SK-N-MC (cell line): Measurements from ENCODE around the gene UBTD1.
"Not testable (repeated sequence)": the region's sequence is repeated elsewhere in the genome, so short reads cannot be mapped to it uniquely, and the experiment has no call there.

Experiments used
- DNase-seq: peaks from one replicate; pipeline ENCODE4 v3.0.0-alpha.2; 2011; ENCODE audit warnings: low read depth, low spot score
- H3K27ac ChIP-seq: fragments of 200-600 bp; sonication (generic); 2 replicates; pipeline ENCODE4 v1.5.1; 2016; ENCODE audit warnings: mixed run types
- H3K36me3 ChIP-seq: fragments of 200-600 bp; sonication (generic); 2 replicates; pipeline ENCODE4 v1.6.1; 2017; ENCODE audit warnings: antibody characterized with exemption, low read length, mixed read lengths; ENCODE audit not compliant: insufficient read depth
- H3K4me3 ChIP-seq: fragments of 200-600 bp; sonication (generic); 2 replicates; pipeline ENCODE4 v1.5.1; 2016
- H3K9ac ChIP-seq: fragments of 200-600 bp; sonication (generic); 2 replicates; pipeline ENCODE4 v1.8.0; 2017; ENCODE audit warnings: mixed run types, mixed read lengths; ENCODE audit not compliant: insufficient read length
- H3K9me3 ChIP-seq: fragments of 200-600 bp; sonication (generic); 2 replicates; pipeline ENCODE4 v1.6.1; 2017; ENCODE audit warnings: low read depth, mild to moderate bottlenecking, antibody characterized with exemption, low read length, moderate library complexity, mixed read lengths
- EZH2 ChIP-seq: fragments of 200-600 bp; sonication (generic); IDR thresholded peaks from one replicate; pipeline ENCODE4 v1.6.1; 2017; ENCODE audit warnings: antibody characterized with exemption
- FOXP2 ChIP-seq: optimal IDR thresholded peaks from 2 replicates; pipeline ENCODE3; 2011; ENCODE audit warnings: mild to moderate bottlenecking, moderate library complexity; ENCODE audit not compliant: insufficient read depth; ENCODE audit errors: extremely low read length, control extremely low read depth
- POLR2AphosphoS5 ChIP-seq: IDR thresholded peaks from 2 replicates; pipeline ENCODE4 v1.6.1; 2012; ENCODE audit warnings: mild to moderate bottlenecking, low read depth, low read length, borderline replicate concordance

The UBTD1 gene

DNA sequence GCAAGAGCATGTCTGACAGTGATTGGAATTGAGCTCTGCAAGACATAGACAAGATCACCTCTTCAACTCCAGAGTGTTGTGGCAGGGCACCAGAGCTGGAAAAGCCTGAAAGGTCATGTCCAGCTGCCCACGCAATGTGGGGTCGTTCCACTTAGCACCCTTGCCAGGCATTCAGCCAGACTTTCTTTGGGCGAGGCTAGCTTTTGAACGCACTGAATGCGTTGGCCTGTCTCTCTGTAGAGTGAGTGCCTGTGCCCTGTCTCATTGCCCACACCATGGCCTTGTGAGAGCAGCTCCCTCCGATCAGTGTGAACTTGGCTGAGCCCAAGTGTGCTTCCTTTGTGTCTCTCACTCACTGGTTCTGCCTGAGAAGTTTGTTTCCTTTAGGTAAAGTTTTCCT is 23.3 kb downstream of the UBTD1 start:
- Histone ChIP-seq H3K9ac (no peak overlapping the region), H3K9me3 (no peaks in the 10 kb centered on the region), H3K27ac (no peak overlapping the region), H3K4me3 (no peak overlapping the region), H3K36me3 (no peaks in the 10 kb centered on the region)
- no peak for DNase-seq
- TF ChIP-seq EZH2 (no peak), POLR2AphosphoS5 (no peak), FOXP2 (no peak)

DNA sequence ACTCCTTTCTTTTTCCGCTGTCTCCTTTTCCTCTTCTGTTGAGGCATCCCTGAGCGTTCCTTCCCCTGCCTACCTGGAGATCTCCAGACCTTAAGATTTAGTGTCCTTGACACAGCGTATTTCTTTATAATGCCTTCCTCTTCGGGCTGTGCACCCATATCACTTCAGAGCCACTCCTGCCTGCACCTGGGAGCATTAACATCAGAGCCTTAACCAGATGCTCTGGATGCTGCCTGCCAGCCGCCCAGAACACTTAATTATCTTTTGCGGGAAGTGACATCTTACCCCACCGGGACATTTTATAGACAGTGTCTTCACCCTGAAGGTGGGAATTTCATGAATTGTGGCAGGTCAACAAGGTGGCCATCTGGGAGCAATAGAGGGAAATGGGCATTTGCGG is 24.2 kb downstream of the UBTD1 start:
- no peak overlapping the region for H3K27ac ChIP-seq
- H3K9me3 ChIP-seq, result no peaks in the 10 kb centered on the region
- H3K9ac ChIP-seq, result no peak overlapping the region
- H3K4me3 ChIP-seq, result no peak overlapping the region
- TF ChIP-seq EZH2, result no peak
- TF ChIP-seq POLR2AphosphoS5, result no peak
- TF ChIP-seq FOXP2, result no peak
- H3K36me3 ChIP-seq, result no peaks in the 10 kb centered on the region
- DNase-seq, result no peak

DNA sequence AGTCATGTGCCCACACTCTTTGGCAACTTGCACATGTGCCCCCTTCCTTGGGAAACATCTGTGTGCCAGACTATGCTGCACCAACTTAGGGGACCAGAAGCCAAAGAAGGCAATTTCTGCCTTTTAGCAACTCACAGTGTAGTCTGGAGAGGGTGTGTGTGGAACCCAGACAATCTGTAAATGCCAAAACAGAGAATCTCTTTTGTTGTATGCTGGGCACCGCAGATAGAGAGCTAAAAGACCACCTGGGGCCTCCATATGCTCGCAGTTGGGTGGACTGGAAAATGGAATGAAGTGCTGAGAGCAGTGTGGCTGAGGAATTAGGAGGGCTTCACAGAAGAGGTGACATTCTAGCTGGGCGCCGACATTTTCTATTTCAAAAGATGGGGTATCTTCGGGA is 26.4 kb downstream of the UBTD1 start:
- H3K9me3 ChIP-seq, result no peaks in the 10 kb centered on the region
- H3K36me3 ChIP-seq, result no peaks in the 10 kb centered on the region
- H3K27ac ChIP-seq, result no peak overlapping the region
- DNase-seq, result no peak
- TF ChIP-seq EZH2, result no peak
- TF ChIP-seq POLR2AphosphoS5, result no peak
- H3K4me3 ChIP-seq, result no peak overlapping the region
- H3K9ac ChIP-seq, result no peak overlapping the region

DNA sequence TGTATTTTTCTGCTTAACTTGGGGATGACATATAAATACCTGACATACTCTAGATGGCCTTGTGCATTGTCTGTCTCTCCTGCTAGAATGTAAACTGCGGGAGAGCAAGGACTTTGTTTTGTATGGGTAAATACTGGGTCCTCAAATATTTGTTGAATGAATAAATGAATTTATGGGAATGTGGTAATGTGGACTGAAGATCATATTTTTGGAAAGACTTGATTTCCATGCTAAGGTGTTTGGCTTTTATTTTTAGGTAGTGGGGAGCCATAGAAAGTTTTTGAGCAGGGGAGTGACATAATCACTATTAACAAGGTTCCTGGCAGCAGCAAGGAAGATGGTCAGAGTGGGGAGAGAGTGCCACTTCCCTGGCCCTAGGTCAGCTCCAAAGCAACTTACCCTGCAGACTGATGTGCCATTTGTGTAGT is 27.0 kb downstream of the UBTD1 start:
- no peak overlapping the region for H3K4me3 ChIP-seq
- H3K9me3 ChIP-seq, result no peaks in the 10 kb centered on the region
- H3K36me3 ChIP-seq, result no peaks in the 10 kb centered on the region
- TF ChIP-seq EZH2 (no peak), POLR2AphosphoS5 (no peak), FOXP2 (no peak)
- no peak overlapping the region for H3K27ac ChIP-seq
- no peak for DNase-seq
- no peak overlapping the region for H3K9ac ChIP-seq

DNA sequence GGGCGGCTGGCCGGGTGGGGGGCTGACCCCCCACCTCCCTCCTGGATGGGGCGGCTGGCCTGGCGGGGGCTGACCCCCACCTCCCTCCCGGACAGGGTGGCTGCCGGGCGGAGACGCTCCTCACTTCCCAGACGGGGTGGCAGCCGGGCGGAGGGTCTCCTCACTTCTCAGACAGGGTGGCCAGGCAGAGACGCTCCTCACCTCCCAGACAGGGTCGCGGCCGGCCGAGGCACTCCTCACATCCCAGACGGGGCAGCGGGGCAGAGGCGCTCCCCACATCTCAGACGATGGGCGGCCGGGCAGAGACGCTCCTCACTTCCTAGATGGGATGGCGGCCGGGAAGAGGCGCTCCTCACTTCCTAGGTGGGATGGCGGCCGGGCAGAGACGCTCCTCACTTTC is 30.2 kb downstream of the UBTD1 start:
- H3K36me3 ChIP-seq, DNase-seq: not testable (repeated sequence)

DNA sequence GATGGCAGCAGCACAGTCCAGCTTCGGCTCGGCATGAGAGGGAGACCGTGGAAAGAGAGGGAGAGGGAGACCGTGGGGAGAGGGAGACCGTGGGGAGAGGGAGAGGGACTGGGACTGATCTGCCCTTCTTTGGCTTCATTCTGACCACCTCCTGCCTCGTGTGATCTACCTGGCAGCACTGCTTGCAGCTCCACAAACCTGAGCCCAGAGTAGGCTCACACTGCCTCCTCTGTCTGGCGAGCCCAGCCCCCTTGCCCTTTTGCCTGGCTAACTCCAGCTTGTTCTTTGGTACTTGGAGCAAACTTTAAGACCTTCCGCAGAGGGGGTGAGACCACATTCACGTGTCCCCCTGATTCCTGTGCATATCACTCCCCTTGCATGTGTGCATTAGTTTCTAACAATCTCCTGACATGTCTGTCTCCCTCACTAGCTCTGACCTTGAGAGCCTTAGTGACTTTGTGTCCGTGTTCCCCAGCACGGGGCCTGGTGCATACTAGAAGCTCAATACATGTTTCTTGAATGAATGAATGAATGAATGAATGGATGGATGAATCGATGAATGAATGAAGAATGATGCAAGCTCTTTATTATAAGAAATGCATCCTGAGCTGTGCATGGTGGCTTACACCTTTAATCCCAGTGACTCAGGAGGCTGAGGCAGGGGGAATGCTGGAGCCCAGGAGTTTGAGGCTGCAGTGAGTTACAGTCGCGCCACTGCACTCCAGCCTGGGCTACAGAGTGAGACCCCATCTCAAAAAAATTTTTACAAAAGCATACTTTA is 31.2 kb downstream of the UBTD1 start:
- no peak overlapping the region for H3K27ac ChIP-seq
- TF ChIP-seq EZH2 (no peak), POLR2AphosphoS5 (no peak), FOXP2 (no peak)
- no peaks in the 10 kb centered on the region for H3K9me3 ChIP-seq
- no peak overlapping the region for H3K4me3 ChIP-seq
- DNase-seq, result no peak
- no peaks in the 10 kb centered on the region for H3K36me3 ChIP-seq
- H3K9ac ChIP-seq, result no peak overlapping the region

More for the DNA sequence above, 30.2 kb downstream of the UBTD1 start:
- not testable (repeated sequence) for H3K9me3 ChIP-seq, H3K27ac ChIP-seq, H3K4me3 ChIP-seq, H3K9ac ChIP-seq

DNA sequence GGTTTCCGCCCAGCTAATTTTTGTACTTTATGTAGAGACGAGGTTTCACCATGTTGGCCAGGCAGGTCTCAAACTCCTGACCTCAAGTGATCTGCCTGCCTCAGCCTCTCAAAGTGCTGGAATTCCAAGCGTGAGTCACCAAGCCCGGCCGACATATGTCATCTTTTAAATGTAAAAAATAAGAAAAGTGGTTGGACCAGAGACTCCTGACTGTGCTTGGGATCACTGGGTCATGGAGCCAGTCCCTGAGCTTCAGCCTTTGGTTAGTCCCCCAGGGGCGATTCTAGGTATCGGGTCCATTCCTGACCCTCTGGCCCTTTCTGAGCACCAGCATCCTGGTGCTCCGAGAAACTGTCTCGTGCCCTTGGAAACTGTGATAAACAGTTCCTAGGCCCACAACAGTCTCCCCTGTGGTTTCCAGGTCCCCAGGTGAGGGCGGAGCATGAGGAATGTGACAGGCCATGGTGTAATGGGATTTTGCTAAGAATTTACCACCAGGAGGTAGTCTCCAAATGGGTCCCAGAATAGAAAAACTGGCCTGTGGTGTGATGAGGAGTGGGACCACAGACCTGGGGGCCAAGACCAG is 32.8 kb downstream of the UBTD1 start:
- H3K9me3 ChIP-seq, result no peaks in the 10 kb centered on the region
- H3K27ac ChIP-seq, result no peak overlapping the region
- no peak for TF ChIP-seq POLR2AphosphoS5
- no peak for TF ChIP-seq FOXP2
- no peak for TF ChIP-seq EZH2
- no peak overlapping the region for H3K4me3 ChIP-seq
- no peak for DNase-seq
- H3K9ac ChIP-seq, result no peak overlapping the region
- H3K36me3 ChIP-seq, result no peaks in the 10 kb centered on the region

DNA sequence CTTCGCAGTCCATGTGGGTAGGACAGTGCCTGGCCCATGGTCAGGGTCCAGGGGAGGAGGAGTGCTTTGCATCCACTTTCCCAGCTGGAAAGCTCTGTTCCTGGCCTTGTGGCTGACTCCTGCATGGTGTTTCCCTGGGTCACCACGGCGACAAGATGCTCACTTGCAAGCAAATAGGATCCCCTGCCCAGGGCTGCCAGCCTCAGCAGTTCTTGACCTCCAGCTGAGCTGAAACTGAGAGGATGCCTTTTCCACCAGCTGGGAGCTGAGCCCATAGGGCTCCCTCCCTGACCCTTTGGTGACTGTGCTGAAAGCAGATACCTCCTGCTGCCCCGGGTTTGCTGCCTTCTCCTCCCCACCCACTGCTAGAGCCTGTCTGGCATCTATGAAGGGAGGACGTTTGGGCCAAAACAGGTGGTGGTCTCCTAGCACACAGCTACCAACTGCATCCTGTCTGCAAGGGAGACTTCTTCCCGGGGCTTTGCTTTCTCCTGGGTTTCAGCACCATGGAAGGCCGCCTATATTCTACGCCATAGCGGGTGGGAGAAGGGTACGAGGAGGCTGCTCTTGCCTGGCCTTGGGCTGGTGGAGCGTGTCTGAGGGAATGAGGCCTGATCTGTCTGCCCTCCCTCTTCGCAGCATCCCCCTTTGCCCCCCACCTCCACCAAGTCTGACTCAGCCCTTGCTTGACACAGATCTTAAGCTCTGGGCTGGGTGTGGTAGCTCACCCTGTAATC is 34.4 kb downstream of the UBTD1 start:
- TF ChIP-seq EZH2 (no peak), POLR2AphosphoS5 (no peak), FOXP2 (no peak)
- H3K4me3 ChIP-seq, result no peak overlapping the region
- H3K9me3 ChIP-seq, result no peaks in the 10 kb centered on the region
- no peaks in the 10 kb centered on the region for H3K36me3 ChIP-seq
- no peak overlapping the region for H3K9ac ChIP-seq
- H3K27ac ChIP-seq, result no peak overlapping the region
- DNase-seq, result no peak

DNA sequence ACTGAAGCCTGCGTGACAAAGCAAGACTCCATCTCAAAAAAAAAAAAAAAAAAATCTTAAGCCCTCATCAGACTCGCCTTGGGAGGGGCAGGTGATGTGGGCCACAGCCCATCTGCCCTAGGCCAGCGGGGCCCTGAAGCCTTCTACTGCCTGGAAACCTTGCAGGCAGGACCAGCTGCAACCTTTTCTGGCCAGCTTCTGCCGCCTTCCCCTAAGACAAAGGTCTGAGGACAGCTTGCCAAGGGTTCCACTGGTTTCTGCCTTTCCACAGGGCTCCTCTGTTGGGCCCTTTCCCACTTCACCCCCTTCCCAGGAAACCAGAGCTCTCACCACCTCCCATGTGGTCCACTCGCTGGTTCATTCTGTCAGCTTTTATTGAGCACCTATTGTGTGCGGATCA is 35.2 kb downstream of the UBTD1 start:
- Histone ChIP-seq H3K27ac (no peak overlapping the region), H3K36me3 (no peaks in the 10 kb centered on the region), H3K9ac (no peak overlapping the region), H3K9me3 (no peaks in the 10 kb centered on the region), H3K4me3 (no peak overlapping the region)
- no peak for TF ChIP-seq EZH2
- TF ChIP-seq FOXP2, result no peak
- TF ChIP-seq POLR2AphosphoS5, result no peak
- no peak for DNase-seq
